Endothelial cell of umbilical vein (primary cell): ENCODE data around the gene SKIC8. TPM values are rescaled to one million over a fixed set of nuclear protein-coding genes. Genes with fewer than 3 reads are reported as not detected.

Source experiments
- BruUV-seq: library from RNA; stranded (reverse); fragments of 400-500 nt; replicated peaks from 2 replicates; lab custom pipeline; 2021; lab: Mats Ljungman, UMichigan
- CTCF ChIA-PET: fragments of 300-600, 350-600 bp; sonication (Branson Sonifier 250); formaldehyde crosslinking; loops from one replicate; lab custom pipeline; 2021; ENCODE audit warnings: antibody characterized with exemption, inconsistent platforms; lab: Charles Lee
- POLR2A ChIA-PET: fragments of 300-600, 350-600 bp; sonication (Branson Sonifier 250); formaldehyde crosslinking; loops from one replicate; lab custom pipeline; 2021; ENCODE audit warnings: antibody characterized with exemption, inconsistent platforms; lab: Charles Lee
- DNase-seq: peaks from one replicate; pipeline ENCODE4 v3.0.0-alpha.2; 2011; ENCODE audit warnings: low read depth, low spot score
- FAIRE-seq: peaks from 2 replicates; lab custom pipeline; 2011; peaks lifted over from hg19 to GRCh38; lab: Jason Lieb, UNC
- H2AFZ ChIP-seq: 2 replicates; pipeline ENCODE4 v1.6.0; 2012; ENCODE audit warnings: low read depth, low read length, control low read depth, inconsistent platforms
- H3K27ac ChIP-seq: 2 replicates; pipeline ENCODE4 v1.5.1; 2011; ENCODE audit warnings: low read depth, mild to moderate bottlenecking, control low read depth, low read length, moderate library complexity; ENCODE audit not compliant: insufficient read depth
- H3K27me3 ChIP-seq, 2 experiments: 2 replicates each; pipeline versions ENCODE4 v1.6.0 to v1.6.1; 2011; ENCODE audit warnings: low read length in 2 of 2, mixed read lengths in 1 of 2; ENCODE audit not compliant: control insufficient read depth in 2 of 2, insufficient read depth in 2 of 2
- H3K36me3 ChIP-seq, 2 experiments: 2 replicates in 1 of 2; 3 replicates in 1 of 2; pipeline ENCODE4 v1.5.1; 2011; ENCODE audit warnings: low read length in 2 of 2, mild to moderate bottlenecking in 1 of 2, moderate library complexity in 1 of 2; ENCODE audit not compliant: control insufficient read depth in 2 of 2, insufficient read depth in 2 of 2; ENCODE audit errors: extremely low read depth in 1 of 2
- H3K4me1 ChIP-seq: 3 replicates; pipeline ENCODE4 v1.5.1; 2011; ENCODE audit warnings: mild to moderate bottlenecking, low read length; ENCODE audit not compliant: control insufficient read depth, insufficient read depth; ENCODE audit errors: extremely low read depth
- H3K4me2 ChIP-seq: 2 replicates; pipeline ENCODE4 v1.6.1; 2011; ENCODE audit warnings: low read length, control low read depth, mixed read lengths; ENCODE audit not compliant: insufficient read depth
- H3K4me3 ChIP-seq, 3 experiments: fragments of 200-600 bp in 1 of 3; sonication (generic), shearing (Covaris generic) in 1 of 3; replicated peaks in 1 of 3; 2 replicates each; pipeline ENCODE4 v1.5.1; 2011 to 2016; ENCODE audit warnings: control low read depth in 3 of 3, low read length in 3 of 3, mild to moderate bottlenecking in 2 of 3, inconsistent platforms in 1 of 3, low read depth in 1 of 3, moderate library complexity in 1 of 3; ENCODE audit not compliant: insufficient read depth in 1 of 3
- H3K79me2 ChIP-seq: 2 replicates; pipeline ENCODE4 v1.6.0; 2012; ENCODE audit warnings: low read length, inconsistent platforms; ENCODE audit not compliant: control insufficient read depth, insufficient read depth
- H3K9ac ChIP-seq: replicated peaks from 2 replicates; pipeline ENCODE3; 2011; ENCODE audit warnings: low read length, control low read depth; ENCODE audit not compliant: insufficient read depth; ENCODE audit errors: extremely low read depth
- H3K9me1 ChIP-seq: replicated peaks from 3 replicates; pipeline ENCODE4 v1.6.0; 2011; ENCODE audit warnings: mild to moderate bottlenecking, low read length; ENCODE audit not compliant: control insufficient read depth, insufficient read depth; ENCODE audit errors: extremely low read depth
- H3K9me3 ChIP-seq: replicated peaks from 2 replicates; pipeline ENCODE4 v1.5.1; 2012; ENCODE audit warnings: low read length, inconsistent platforms; ENCODE audit not compliant: control insufficient read depth, insufficient read depth
- H4K20me1 ChIP-seq: replicated peaks from 2 replicates; pipeline ENCODE3; 2011; ENCODE audit warnings: mild to moderate bottlenecking, low read length; ENCODE audit not compliant: control insufficient read depth, insufficient read depth; ENCODE audit errors: extremely low read depth
- EZH2 ChIP-seq: IDR thresholded peaks from 2 replicates; pipeline ENCODE4 v1.6.1; 2012; ENCODE audit warnings: borderline replicate concordance, low read depth, mild to moderate bottlenecking, moderate library complexity, low read length, inconsistent platforms; ENCODE audit not compliant: severe bottlenecking
- GATA2 ChIP-seq: IDR thresholded peaks from 2 replicates; pipeline ENCODE4 v1.7.0; 2011; ENCODE audit warnings: low read depth, mild to moderate bottlenecking, moderate library complexity, mixed read lengths, low read length; ENCODE audit not compliant: insufficient read length, insufficient read depth
- JUN ChIP-seq: IDR thresholded peaks from 2 replicates; pipeline ENCODE4 v1.6.1; 2011; ENCODE audit warnings: borderline replicate concordance, low read depth; ENCODE audit not compliant: insufficient read length, insufficient read depth
- MYC ChIP-seq: IDR thresholded peaks from one replicate; pipeline ENCODE4 v1.6.1; 2011; ENCODE audit warnings: mild to moderate bottlenecking, low read depth, low read length
- POLR2A ChIP-seq: IDR thresholded peaks from 2 replicates; pipeline ENCODE4 v1.6.1; 2012; ENCODE audit warnings: low read depth, mild to moderate bottlenecking, control low read depth, low read length
- dilution Hi-C: fragments of 300-500 bp; cut with MboI; formaldehyde crosslinking; loops from one replicate; pipeline ENCODE4 v1.15.0; 2019; ENCODE audit warnings: low sequenced_read_pairs; ENCODE audit not compliant: extremely low pct_ligation_motif_present
- intact Hi-C: fragments of 100-400 bp; cut with micrococcal nuclease; formaldehyde crosslinking; loops from one replicate; pipeline ENCODE4 v1.10.0; 2022
- polyA plus RNA-seq, 4 experiments: library from polyadenylated mRNA; depleted of rRNA in 3 of 4; stranded (reverse) in 3 of 4; unstranded in 1 of 4; fragments of >200 nt; gene quantifications; 2 replicates each; pipeline versions ENCODE4 v1.2.1 to v1.2.3, GENCODE V29; 2011 to 2012; ENCODE audit warnings: missing spikeins in 1 of 4
- total RNA-seq: library from RNA; stranded (reverse); gene quantifications from 2 replicates; pipeline ENCODE4 v1.2.3, GENCODE V29; 2021
- TF ChIP-seq, protein P1 (sequence below): IDR thresholded peaks from 2 replicates; pipeline ENCODE4 v1.6.1; 2011; ENCODE audit not compliant: insufficient read depth, insufficient read length
- TF ChIP-seq, protein P2 (sequence below), 2 donors: IDR thresholded peaks; 1 replicate in 1 of 2; 2 replicates in 1 of 2; pipeline ENCODE4 v1.5.1; 2011; ENCODE audit warnings: low read length in 2 of 2, mild to moderate bottlenecking in 2 of 2, moderate library complexity in 2 of 2, control low read depth in 1 of 2, inconsistent platforms in 1 of 2, low read depth in 1 of 2; ENCODE audit not compliant: insufficient read depth in 1 of 2; ENCODE audit errors: extremely low read depth in 1 of 2

SKIC8 gene
- total and polyA plus RNA-seq, 2 donors (not counting 3 experiments of a cell fraction or from before 2014, with no cell fraction given): 49.7 to 95.0 TPM

DNA sequence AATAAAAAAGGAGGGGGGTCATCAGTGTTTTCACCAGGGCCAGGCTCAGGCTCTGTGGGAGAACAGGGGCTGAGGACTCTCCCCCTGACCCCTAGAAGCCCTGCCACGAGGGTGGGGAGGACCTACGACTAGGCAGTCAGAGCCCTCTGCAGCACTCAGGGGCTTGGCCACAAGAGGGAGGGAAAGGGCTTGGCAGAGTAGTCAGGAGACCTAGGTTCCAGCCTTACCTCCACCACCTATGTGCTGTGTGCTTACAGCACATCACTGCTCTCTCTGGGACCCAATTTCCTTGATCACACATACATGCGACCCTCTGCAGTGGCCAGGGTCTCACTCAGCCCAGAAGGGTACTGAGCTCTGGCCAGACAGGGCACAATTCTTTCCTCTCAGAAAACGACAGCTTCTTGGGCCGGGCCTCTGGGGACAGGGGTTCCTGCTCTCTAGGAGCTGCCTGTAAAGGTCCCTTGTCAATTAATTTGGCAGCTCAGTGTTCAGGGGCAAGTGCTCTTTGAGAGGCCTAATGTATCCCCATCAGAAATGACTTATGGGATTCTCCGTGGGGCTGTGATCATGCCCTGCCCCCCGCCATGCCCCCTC, 16.4 kb upstream of the SKIC8 start:
- no peak overlapping the region for H3K27ac ChIP-seq
- no peak for DNase-seq
- CTCF ChIA-PET: interaction anchor here (1.0 to 14.6 kb wide), 4 partner anchors 17 to 435 kb away, joined by 3 to 367 read pairs (median 4); partner anchors contain the start of gene SKIC8

DNA sequence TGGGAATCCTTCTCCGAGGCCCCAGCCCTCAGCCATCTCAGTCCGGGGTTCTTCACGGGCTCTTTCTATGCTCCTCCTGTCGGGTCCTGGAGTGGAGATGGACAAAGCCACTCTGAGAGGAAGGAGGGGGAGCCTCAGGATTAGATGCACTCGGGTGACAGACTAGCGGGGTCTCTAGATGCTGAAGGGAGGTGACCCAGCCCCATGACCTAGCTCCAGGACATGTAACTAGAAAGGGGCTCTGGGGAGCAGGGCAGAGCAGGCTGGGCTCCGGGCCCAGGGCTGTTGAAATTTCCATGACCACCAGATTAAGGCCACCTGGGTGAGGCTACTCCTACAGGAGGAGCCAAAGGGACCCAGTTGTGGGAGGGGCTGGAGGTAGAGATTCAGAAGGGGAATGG, 14.8 kb upstream of the SKIC8 start:
- intact Hi-C loops: loop anchor here (10.0 kb wide), 1 partner anchor 441 kb away; no protein-coding TSS in a partner anchor
- TF ChIP-seq GATA2: no peak
- TF ChIP-seq JUN: no peak
- TF ChIP-seq POLR2A: no peak
- TF ChIP-seq, protein P1, sequence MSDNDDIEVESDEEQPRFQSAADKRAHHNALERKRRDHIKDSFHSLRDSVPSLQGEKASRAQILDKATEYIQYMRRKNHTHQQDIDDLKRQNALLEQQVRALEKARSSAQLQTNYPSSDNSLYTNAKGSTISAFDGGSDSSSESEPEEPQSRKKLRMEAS: no peak
- TF ChIP-seq MYC: no peak
- TF ChIP-seq, protein P2, sequence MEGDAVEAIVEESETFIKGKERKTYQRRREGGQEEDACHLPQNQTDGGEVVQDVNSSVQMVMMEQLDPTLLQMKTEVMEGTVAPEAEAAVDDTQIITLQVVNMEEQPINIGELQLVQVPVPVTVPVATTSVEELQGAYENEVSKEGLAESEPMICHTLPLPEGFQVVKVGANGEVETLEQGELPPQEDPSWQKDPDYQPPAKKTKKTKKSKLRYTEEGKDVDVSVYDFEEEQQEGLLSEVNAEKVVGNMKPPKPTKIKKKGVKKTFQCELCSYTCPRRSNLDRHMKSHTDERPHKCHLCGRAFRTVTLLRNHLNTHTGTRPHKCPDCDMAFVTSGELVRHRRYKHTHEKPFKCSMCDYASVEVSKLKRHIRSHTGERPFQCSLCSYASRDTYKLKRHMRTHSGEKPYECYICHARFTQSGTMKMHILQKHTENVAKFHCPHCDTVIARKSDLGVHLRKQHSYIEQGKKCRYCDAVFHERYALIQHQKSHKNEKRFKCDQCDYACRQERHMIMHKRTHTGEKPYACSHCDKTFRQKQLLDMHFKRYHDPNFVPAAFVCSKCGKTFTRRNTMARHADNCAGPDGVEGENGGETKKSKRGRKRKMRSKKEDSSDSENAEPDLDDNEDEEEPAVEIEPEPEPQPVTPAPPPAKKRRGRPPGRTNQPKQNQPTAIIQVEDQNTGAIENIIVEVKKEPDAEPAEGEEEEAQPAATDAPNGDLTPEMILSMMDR (IDR thresholded peaks at IDR 0.05; ENCODE audit: extremely low read depth in 1 of 2, insufficient read depth in 1 of 2, low read depth in 1 of 2, low read length in 2 of 2): no peak
- TF ChIP-seq EZH2: no peak
- Histone ChIP-seq H3K4me2 (no peak overlapping the region), H2AFZ (no peak overlapping the region), H3K79me2 (no peaks in the 10 kb centered on the region), H3K9me3 (no peaks in the 10 kb centered on the region), H3K4me3 (no peak overlapping the region), H3K36me3 (no peaks in the 10 kb centered on the region), H3K27ac (no peak overlapping the region), H4K20me1 (no peaks in the 10 kb centered on the region), H3K9ac (no peak overlapping the region), H3K9me1 (no peaks in the 10 kb centered on the region), H3K4me1 (no peaks in the 10 kb centered on the region), H3K27me3 (no peaks in the 10 kb centered on the region)
- no TSS peak for BruUV-seq
- ChIA-PET CTCF (interaction anchor here (14.6 kb wide), 1 partner anchor 106 kb away, joined by 367 read pairs; no protein-coding TSS in a partner anchor), POLR2A (no interaction called here)
- DNase-seq (no peak), FAIRE-seq (no peak)
- dilution Hi-C loops: no loop called here

More for the DNA sequence above, 16.4 kb upstream of the SKIC8 start:
- POLR2A ChIA-PET: no interaction called here
- TF ChIP-seq, protein P2 (IDR thresholded peaks at IDR 0.05; ENCODE audit: extremely low read depth in 1 of 2, insufficient read depth in 1 of 2, low read depth in 1 of 2, low read length in 2 of 2): peak; percentile 12 to 20
- no peak for TF ChIP-seq MYC
- H3K4me1 ChIP-seq: no peaks in the 10 kb centered on the region
- H3K9me3 ChIP-seq: no peaks in the 10 kb centered on the region
- H3K27me3 ChIP-seq: no peaks in the 10 kb centered on the region
- no peak overlapping the region for H3K4me3 ChIP-seq
- no peak overlapping the region for H3K4me2 ChIP-seq
- dilution Hi-C loops: no loop called here
- no peak overlapping the region for H2AFZ ChIP-seq
- H3K9me1 ChIP-seq: no peaks in the 10 kb centered on the region
- no peaks in the 10 kb centered on the region for H3K36me3 ChIP-seq
- BruUV-seq: no TSS peak
- H3K9ac ChIP-seq: no peak overlapping the region
- no peak for FAIRE-seq
- intact Hi-C loops: loop anchor here (10.0 kb wide), 1 partner anchor 439 kb away; no protein-coding TSS in a partner anchor
- no peaks in the 10 kb centered on the region for H4K20me1 ChIP-seq
- no peaks in the 10 kb centered on the region for H3K79me2 ChIP-seq
